Frontal cortex (tissue), 4 donors: ENCODE data around the gene PLCG2. TPM values are rescaled to one million over a fixed set of nuclear protein-coding genes. Genes with fewer than 3 reads are reported as not detected.

Source experiments
- DNase-seq, 2 donors: peaks; one replicate each; pipeline ENCODE4 v3.0.0; 2012; ENCODE audit warnings: low spot score in 2 of 2
- FAIRE-seq: peaks from 2 replicates; lab custom pipeline; 2012; peaks lifted over from hg19 to GRCh38; lab: Jason Lieb, UNC
- total RNA-seq: library from RNA; depleted of rRNA; stranded (reverse); fragments of >200 nt; gene quantifications from one replicate; pipeline ENCODE4 v1.2.3, GENCODE V29; 2014
- donor health status: control.
- donor health status: control.
- donor health status: control.

The PLCG2 gene
- total RNA-seq, 1 donor from 2014 or later: 1.2 TPM

GRCh38 chr16:81809567-81809966 lies 30.5 kb downstream of the PLCG2 start:
- FAIRE-seq: no peak

GRCh38 chr16:81810361-81810760 lies 31.3 kb downstream of the PLCG2 start:
- FAIRE-seq (no peak), DNase-seq (no peak)

More at GRCh38 chr16:81809567-81809966, 30.5 kb downstream of the PLCG2 start:
- DNase-seq: no peak

- FAIRE-seq (no peak), DNase-seq (no peak)
These were observed 31.9 kb downstream of the PLCG2 start for GRCh38 chr16:81810894-81811538.

- DNase-seq: no peak
- FAIRE-seq: no peak
These were observed 34.6 kb downstream of the PLCG2 start for GRCh38 chr16:81813648-81814047.

GRCh38 chr16:81814751-81815428 lies 35.8 kb downstream of the PLCG2 start:
- DNase-seq (no peak), FAIRE-seq (no peak)

GRCh38 chr16:81815429-81815766 lies 36.3 kb downstream of the PLCG2 start:
- DNase-seq (no peak), FAIRE-seq (no peak)

GRCh38 chr16:81816351-81816750 lies 37.3 kb downstream of the PLCG2 start:
- DNase-seq (no peak), FAIRE-seq (no peak)

GRCh38 chr16:81816793-81817210 lies 37.7 kb downstream of the PLCG2 start:
- FAIRE-seq (no peak), DNase-seq (no peak)

GRCh38 chr16:81817296-81817695 lies 38.2 kb downstream of the PLCG2 start:
- FAIRE-seq: no peak
- no peak for DNase-seq

- no peak for DNase-seq
- FAIRE-seq: no peak
These were observed 38.9 kb downstream of the PLCG2 start for GRCh38 chr16:81817789-81818567.

GRCh38 chr16:81818568-81818896 lies 39.4 kb downstream of the PLCG2 start:
- DNase-seq (no peak), FAIRE-seq (no peak)

- DNase-seq (no peak), FAIRE-seq (no peak)
These were observed 39.8 kb downstream of the PLCG2 start for GRCh38 chr16:81818905-81819304.

GRCh38 chr16:81821436-81822128 lies 42.5 kb downstream of the PLCG2 start:
- DNase-seq: no peak
- FAIRE-seq: no peak

- DNase-seq: no peak
- FAIRE-seq: no peak
These were observed 44.0 kb downstream of the PLCG2 start for GRCh38 chr16:81823111-81823510.

GRCh38 chr16:81823734-81824133 lies 44.6 kb downstream of the PLCG2 start:
- no peak for DNase-seq
- no peak for FAIRE-seq

GRCh38 chr16:81826523-81826922 lies 47.4 kb downstream of the PLCG2 start:
- no peak for FAIRE-seq

GRCh38 chr16:81830845-81831540 lies 51.9 kb downstream of the PLCG2 start:
- FAIRE-seq (no peak), DNase-seq (no peak)

More at GRCh38 chr16:81826523-81826922, 47.4 kb downstream of the PLCG2 start:
- no peak for DNase-seq

GRCh38 chr16:81831722-81832126 lies 52.6 kb downstream of the PLCG2 start:
- FAIRE-seq (no peak), DNase-seq (no peak)

- FAIRE-seq (no peak), DNase-seq (no peak)
These were observed 53.9 kb downstream of the PLCG2 start for GRCh38 chr16:81832801-81833547.
